SW480 (cell line): ENCODE results near the gene RGS6.
A peak's percentile ranks its signal among the peaks of the same experiment; 100 is the strongest.

Experiments used
- DNase-seq: peaks from one replicate; pipeline ENCODE4 v3.0.0-alpha.2; 2016; ENCODE audit warnings: low spot score

RGS6 gene

GRCh38 chr14:72404998-72405397, 472.8 kb downstream of the RGS6 start:
- DNase-seq = no peak

GRCh38 chr14:72408020-72408419, 475.8 kb downstream of the RGS6 start:
- no peak for DNase-seq

DNA sequence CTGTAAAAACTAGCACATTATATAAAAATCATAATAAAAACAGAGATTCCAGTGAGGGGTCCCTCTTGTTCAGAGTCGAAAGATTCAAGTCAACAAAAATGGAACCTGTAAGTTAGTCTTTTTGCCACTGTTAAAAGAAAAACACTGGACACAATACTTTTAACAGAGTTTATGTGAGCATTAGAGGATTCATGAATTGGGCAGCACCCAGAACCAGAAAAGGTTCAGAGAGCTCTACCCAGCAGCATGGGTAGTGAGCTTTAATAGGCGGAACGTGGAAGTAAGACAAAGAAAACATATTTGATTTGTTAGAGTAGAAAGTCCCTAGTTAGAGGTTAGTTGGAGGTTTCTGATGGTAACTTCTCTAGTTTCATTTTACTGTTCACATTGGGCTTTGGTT, 476.8 kb downstream of the RGS6 start:
- no peak for DNase-seq

GRCh38 chr14:72416081-72416849, 484.0 kb downstream of the RGS6 start:
- no peak for DNase-seq

- peak; percentile 78 for DNase-seq
Observed at GRCh38 chr14:72416892-72417291, 484.7 kb downstream of the RGS6 start.

- no peak for DNase-seq
Observed at GRCh38 chr14:72418806-72419205, 486.6 kb downstream of the RGS6 start.

- no peak for DNase-seq
Observed at GRCh38 chr14:72419226-72419775, 487.1 kb downstream of the RGS6 start.

GRCh38 chr14:72420749-72421474, 488.7 kb downstream of the RGS6 start:
- peak; percentile 47 for DNase-seq

- DNase-seq = no peak
Observed at GRCh38 chr14:72423957-72424356, 491.7 kb downstream of the RGS6 start.

GRCh38 chr14:72430457-72430856, 498.2 kb downstream of the RGS6 start:
- DNase-seq = no peak

GRCh38 chr14:72432748-72433147, 500.5 kb downstream of the RGS6 start:
- no peak for DNase-seq

DNA sequence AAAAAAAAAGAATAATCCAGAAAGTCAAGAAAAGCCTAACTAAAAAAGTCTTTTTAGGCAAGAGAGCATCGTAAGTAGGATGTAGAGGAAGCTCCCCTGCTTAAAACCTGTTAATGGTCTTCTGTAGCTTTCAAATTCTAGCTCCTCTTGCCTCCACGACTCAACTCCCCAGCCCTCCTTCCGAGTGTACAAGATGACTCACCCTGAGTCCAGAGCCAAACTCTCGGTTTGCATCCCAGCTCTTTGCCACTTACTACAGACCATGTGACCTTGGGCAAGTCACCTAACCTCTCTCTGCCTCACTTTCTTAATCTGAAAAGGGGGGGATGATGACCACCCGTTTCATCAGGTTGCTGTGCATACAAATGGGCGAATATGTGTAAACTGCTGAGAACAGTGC, 501.3 kb downstream of the RGS6 start:
- DNase-seq = no peak

DNA sequence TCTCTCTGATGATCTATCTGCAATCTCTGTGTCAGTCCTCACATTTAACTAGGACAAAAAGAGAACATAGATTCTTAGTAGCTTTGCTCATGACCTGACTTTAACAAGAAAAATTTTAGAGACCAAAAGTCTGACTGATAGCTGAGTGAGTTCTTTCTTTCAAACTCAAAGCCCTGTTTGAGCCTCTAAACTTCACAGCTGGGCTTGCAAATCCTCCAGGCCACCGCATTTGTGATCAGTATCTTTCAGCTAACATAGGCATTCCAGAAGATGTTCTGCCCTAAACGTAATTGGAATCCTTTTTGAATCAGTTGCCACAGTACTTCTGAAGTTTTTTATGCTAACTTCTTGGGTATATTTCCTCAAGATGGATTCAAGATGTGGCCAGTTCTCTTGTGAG, 502.6 kb downstream of the RGS6 start:
- no peak for DNase-seq

DNA sequence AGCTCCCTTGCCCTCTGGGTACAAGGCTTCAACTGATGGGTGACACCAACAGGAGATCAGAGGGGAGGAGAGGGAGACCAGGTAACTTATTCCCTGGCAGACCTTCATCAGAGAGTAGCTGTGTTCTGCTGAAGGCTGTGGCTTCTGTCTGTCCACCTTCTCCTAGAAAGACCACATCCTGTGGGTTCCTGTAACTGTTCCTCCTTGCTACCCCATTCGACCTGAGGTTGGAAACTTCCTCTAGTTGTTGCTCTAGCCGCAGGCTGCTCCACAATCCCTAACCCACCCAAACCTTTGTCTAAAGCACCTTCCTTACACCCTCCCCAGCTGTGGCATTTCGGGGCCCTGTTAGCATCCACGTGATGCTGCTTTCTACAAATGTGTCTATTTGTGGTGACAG, 507.5 kb downstream of the RGS6 start:
- DNase-seq = no peak

DNA sequence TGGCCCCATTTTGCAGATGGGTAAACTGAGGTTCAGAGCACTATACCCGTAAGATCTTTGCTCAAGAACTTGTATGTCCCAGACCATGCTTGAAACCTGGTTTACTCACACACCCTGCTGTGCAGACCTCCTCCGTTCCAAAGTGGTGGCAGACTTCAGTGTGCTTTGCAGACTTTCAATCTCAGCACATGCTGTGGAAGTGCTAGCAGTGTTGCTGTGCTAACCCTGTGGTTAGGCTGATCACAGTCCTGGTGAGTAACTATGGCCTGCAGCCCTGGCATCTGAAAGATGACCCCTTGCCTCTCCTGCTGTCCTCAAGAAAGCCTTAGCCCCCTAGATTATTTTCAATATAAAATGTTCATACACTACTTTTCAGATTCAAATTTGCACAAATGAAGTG, 511.0 kb downstream of the RGS6 start:
- no peak for DNase-seq

DNA sequence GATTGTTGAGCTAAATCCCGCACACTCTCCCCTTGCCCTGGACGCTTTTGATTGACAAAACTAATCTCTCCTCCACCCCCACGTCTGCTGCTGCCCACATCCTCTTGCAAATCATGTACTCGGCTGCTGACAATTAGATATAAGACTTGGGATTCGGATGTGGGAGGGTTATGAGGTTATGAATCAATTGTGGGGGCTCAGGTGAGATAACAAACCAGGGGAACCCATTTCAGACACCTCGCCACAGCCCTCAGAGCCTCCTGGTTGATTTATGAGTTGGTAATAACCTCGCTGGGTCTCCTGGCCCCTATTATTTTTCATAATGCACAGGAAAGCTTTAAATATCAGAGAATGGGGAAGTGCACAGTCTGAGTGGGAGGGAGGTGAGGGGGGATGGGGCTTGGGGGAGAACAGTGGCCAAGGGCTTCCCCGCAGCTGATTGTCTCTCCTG, 511.8 kb downstream of the RGS6 start:
- DNase-seq = no peak

DNA sequence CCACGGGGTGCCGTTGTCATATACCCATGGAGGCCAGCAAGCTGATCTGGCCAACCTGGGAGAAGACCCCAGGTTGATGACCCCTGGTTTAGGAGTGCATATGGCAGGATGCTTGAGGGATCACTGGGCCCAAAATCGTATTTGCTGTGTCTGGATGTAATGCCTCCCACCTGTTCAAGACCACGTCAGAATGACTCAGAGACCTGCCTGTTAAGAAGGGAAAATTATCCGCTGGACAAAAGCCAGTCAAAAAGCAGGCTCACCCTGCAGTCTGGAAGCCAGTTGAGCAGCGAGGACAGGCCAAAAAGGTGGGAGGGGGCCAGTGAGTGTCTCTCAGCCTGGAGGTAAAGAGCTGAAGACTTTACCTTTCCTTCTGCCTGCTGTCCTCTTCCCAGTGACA, 512.5 kb downstream of the RGS6 start:
- DNase-seq = no peak

GRCh38 chr14:72448212-72448611, 516.0 kb downstream of the RGS6 start:
- DNase-seq = no peak

DNA sequence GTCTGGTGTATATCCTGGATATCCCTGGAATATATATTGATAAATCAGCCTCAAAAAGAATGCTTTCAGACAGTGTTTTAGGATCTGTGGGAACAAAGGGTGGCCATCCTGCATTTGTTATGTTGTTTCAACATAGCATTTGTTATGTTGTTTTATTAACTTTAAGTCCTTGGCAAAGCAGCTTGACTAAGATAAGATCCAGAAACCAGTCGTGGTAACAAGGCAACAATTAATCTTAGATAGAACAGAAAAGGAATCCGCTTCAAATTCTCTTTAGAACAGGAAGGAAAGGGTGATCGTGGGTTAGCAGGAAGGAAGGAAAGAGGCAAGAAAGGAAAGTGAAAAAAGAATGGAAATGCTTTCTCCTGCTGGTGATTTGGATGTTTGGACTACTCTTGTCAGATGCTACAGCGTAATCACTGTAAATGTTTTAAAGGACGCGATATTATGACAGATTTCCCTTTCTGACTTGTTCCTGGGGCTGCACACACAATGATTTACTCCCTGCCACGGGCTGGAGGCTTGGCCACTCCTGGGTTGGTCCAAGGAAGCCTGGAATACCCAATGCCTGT, 518.3 kb downstream of the RGS6 start:
- no peak for DNase-seq

- no peak for DNase-seq
Observed at GRCh38 chr14:72451054-72451972, 519.1 kb downstream of the RGS6 start.

DNA sequence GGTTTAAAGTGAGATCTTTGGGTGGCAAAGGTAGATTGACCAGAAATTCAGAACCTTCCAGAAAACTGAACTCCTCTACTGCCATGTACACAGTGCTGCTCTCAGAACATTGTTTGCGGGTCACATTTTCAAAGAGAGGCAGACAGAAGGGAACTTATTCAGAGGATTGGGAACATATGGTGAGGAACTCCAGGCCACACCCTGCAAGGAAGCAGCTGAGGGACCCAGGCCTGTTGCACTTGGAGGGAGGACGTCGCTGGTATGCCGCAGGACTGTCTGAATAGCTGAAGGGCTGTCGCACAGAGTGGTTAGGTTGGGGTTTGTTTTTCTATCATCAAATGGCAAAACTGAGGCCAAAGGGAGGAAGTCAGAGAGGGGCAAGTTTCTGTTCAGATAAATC, 520.5 kb downstream of the RGS6 start:
- DNase-seq = no peak
